ENCODE results near the gene MAGI2.

MAGI2 gene

DNA sequence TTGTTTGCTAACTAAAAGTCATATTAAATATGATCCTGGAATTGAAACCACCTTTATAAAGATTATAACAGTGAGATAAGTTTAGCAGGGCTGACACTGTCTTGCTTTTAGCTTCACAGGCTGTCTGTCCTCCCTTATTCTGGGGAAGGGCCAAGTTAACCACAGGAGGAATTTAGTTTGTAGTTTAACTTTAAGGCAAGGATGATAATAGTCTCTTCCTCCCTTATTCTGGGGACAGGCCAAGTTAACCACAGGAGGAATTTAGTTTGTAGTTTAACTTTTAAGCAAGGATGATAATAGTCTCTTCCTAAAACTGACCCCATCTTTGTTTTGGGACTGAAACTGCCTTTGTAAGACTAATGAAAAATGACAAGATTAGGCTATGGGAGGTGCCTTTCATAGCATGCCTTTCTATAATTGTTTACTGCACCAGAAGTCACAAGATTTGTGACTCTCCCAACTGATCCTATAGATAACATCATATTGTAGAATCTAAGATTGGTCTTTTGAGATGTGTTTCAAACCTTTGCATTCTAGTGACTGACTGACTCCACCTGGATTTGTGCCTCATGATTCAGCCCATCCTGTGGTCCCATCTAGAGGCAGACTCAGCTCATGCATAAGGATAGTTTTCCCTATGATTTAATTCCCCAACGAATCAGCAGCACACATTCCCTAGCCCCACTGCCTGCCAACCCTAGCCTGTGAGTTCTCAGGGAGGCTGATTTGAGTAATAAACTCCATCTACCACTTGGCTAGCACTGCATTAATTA is 212.0 kb downstream of the MAGI2 start:
- DNase-seq: no peak

- no peak for DNase-seq
Measured at GRCh38 chr7:79240413-79240812, 213.1 kb downstream of the MAGI2 start.

- DNase-seq: no peak
Measured at GRCh38 chr7:79236352-79237028, 217.0 kb downstream of the MAGI2 start.

DNA sequence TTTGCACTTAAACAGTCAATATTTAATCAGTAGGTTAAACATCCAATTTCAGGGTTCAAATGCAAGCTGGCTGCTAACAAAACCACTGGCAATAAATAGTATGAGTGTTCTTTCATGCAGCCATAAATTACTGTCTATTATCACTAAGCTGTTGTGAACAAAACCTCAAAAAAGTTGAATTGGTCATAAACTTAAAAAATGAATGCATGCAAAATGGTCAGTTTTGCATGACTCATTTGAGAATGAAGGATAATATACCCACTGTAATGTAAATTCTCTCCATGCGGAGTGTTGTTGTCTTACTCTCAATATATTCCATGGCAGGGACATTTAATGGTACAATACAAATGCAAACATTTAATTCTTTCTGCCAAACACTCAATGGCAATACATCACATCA is 226.4 kb downstream of the MAGI2 start:
- no peak for DNase-seq

DNA sequence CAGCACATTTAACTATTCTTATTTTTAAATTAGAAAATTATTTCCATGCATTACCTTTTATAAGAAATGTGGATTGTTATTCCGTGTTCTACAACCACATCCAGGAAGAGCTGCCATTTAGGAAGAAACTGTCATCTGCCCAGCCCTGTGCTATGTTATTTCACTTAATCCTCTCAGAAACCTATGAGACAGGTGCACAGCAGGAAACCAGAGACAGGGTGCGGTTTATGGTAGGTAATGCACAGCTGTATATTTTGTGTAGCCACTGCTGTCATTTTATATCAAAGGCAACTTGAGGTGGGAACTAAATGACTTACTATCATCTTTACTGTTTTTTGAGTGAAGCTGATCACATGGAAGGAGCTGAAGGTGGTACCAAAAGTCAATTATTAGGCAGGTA is 232.3 kb downstream of the MAGI2 start:
- no peak for DNase-seq

- DNase-seq: no peak
Measured at GRCh38 chr7:79217976-79218626, 235.4 kb downstream of the MAGI2 start.

- DNase-seq: no peak
Measured at GRCh38 chr7:79217468-79217867, 236.0 kb downstream of the MAGI2 start.

- no peak for DNase-seq
Measured at GRCh38 chr7:79216236-79216635, 237.2 kb downstream of the MAGI2 start.

GRCh38 chr7:79212334-79212733 is 241.1 kb downstream of the MAGI2 start:
- DNase-seq: no peak

DNA sequence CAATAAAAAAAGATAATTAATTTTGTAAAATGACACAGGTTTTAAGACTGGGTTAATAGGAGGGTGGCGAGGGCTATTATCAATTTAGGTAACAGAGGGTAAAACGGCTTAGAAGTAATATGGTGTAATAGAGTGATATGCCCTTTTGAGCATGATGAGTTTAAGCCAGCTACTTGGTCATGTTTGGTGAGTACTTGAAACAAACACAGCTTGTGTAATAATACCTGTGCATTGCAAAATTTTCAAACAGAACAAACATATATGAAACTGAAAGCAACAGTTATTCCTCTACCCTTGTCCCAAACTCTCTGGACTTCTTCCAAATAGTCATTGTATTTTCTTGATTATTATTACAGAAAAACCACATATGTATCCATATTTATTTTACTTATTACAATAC is 241.7 kb downstream of the MAGI2 start:
- DNase-seq: no peak

DNA sequence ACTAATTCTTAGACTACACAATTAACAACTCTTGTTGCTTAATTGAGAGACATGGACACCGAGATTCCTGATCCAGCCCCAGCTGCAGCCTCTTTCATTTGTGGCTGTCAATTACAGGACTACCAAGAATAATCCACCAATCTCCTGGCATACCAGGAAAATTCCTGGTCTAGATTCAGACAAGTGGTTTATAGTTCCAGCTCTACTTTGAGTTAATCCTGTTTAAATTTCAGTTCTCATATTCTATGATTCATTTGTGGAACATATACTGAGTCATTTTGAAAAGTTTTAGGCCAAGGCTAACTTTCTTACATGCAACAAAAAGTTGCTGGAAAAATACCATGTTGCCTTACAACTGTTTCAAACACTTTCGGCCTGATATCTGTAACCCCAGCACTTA is 253.5 kb downstream of the MAGI2 start:
- no peak for DNase-seq

GRCh38 chr7:79199266-79199665 is 254.2 kb downstream of the MAGI2 start:
- no peak for DNase-seq

GRCh38 chr7:79185605-79186004 is 267.9 kb downstream of the MAGI2 start:
- no peak for DNase-seq

- DNase-seq: no peak
Measured at GRCh38 chr7:79182283-79182682, 271.2 kb downstream of the MAGI2 start.

- no peak for DNase-seq
Measured at GRCh38 chr7:79180533-79180932, 272.9 kb downstream of the MAGI2 start.

- no peak for DNase-seq
Measured at GRCh38 chr7:79176859-79177477, 276.5 kb downstream of the MAGI2 start.

DNA sequence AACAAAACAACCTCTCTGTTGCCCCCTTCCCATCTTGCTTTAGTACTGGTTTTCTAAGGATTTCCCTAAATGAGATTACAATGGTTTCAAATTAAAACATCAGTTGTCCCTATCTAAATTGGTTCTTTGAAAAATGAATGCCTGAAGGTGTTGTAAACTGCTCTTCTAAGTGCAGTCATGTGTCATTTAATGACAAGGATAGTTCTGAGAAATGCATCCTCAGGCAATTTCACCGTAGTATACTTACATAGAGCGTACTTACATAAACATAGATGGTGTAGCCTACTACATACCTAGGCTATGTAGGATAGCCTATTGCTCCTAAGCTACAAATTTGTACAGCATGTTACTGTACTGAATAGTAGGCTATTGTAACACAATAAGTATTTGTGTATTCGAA is 278.1 kb downstream of the MAGI2 start:
- DNase-seq: no peak

GRCh38 chr7:79165225-79165624 is 288.2 kb downstream of the MAGI2 start:
- DNase-seq: no peak

- DNase-seq: no peak
Measured at GRCh38 chr7:79159040-79159664, 294.3 kb downstream of the MAGI2 start.

DNA sequence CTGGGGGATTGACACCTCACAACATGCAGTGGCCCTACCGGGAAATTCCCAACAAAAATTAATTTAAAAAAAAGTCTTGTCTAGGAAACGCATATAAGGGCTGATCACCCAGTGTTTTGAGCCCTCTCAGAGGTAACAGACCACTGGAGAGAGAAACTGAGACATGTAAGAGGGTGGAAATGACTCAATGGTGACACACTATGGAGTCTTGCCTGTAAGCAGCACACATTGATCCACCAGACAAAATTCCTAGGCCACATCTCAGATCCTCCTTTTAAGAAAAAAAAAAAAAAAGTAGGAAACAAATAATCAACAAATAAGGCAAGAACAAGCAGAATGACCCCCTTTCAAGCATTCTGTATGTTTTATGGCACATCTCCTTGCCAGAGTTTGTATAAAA is 296.2 kb downstream of the MAGI2 start:
- DNase-seq: no peak

GRCh38 chr7:79149831-79150230 is 303.6 kb downstream of the MAGI2 start:
- DNase-seq: no peak

DNA sequence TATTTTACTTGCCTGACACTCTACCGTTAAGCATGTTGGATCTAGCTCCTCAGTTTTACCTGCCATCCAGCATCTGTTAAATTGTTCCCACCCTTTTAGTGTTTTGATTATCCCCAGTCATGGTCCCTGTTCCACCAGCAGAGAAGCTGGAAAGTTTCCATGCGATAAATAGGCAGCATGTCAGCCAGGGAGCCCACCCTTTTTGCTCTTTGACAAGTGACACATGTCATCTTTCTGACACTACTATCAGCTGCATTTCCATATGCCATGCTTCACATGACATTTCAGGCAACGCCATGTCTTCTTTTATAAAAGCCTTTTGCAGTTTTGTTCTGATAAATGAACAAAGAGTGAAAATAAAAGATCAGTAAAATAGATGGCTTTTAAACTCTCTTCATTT is 310.8 kb downstream of the MAGI2 start:
- DNase-seq: no peak

DNA sequence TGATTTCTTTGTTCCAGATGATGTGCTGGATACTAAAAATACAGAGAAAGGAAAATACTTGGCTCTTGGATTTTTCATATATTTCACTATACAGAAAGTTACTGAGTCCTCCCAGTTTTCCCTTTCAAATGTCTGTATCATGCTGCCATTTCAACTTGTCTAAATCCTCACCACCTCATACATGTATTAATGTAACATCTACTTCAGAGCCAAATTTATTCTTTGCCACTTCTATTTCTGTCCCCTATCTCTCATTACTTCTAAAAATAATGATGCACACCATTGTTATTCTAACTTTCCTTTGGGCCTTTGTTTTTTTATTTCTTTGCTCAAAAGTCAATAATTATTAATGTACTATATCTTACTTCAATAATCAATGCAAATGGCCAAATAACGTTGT is 312.2 kb downstream of the MAGI2 start:
- DNase-seq: no peak

Data from stimulated activated CD4-positive, alpha-beta T cell treated with anti-CD3 and anti-CD28 coated beads, Interleukin-2, amount 100 ng/mL, for 48 hours (primary cell).